ENCODE results near the gene ST6GAL1.

The ST6GAL1 gene

GRCh38 chr3:187066228-187066995, 136.1 kb downstream of the ST6GAL1 start:
- no peak overlapping the region for H2BK120ac ChIP-seq (ENCODE audit: low read depth, low read length)
- WGBS, result 71% methylated on average over 5 of the region's 7 CpGs
- H3K36me3 ChIP-seq (ENCODE audit: control insufficient read depth in 1 of 2, insufficient read depth in 2 of 2, low read depth in 1 of 2, low read length in 2 of 2), result no peaks in the 10 kb centered on the region
- peak; percentile 38 for DNase-seq
- no peak overlapping the region for H2BK12ac ChIP-seq (ENCODE audit: low read length in 2 of 2)
- H2AK5ac ChIP-seq (ENCODE audit: low read length, severe bottlenecking), result no peak overlapping the region
- no peak overlapping the region for H2AFZ ChIP-seq (ENCODE audit: low read depth, low read length)
- H3K14ac ChIP-seq (ENCODE audit: low read length in 2 of 2), result no peak overlapping the region
- no peak overlapping the region for H3K9ac ChIP-seq (ENCODE audit: low read length)
- no peak overlapping the region for H2BK5ac ChIP-seq (ENCODE audit: low read depth, low read length, poor library complexity, severe bottlenecking)
- H3K27ac ChIP-seq (ENCODE audit: low read length, poor library complexity, severe bottlenecking), result no peak overlapping the region
- no peak overlapping the region for H4K8ac ChIP-seq (ENCODE audit: low read length)
- H3K4me3 ChIP-seq (ENCODE audit: insufficient read depth in 1 of 2, low read depth in 1 of 2, low read length in 2 of 2), result no peak overlapping the region
- peaks cover 4% of the 10 kb centered on the region for H3K79me1 ChIP-seq (replicated peaks; ENCODE audit: low read length, poor library complexity, severe bottlenecking)
- no peak overlapping the region for H2BK15ac ChIP-seq (ENCODE audit: low read depth, poor library complexity, severe bottlenecking)
- no peak overlapping the region for H3K4ac ChIP-seq (ENCODE audit: low read depth in 1 of 2, low read length in 2 of 2)
- no peak overlapping the region for H3K18ac ChIP-seq (ENCODE audit: low read depth in 1 of 2, low read length in 2 of 2)
- no peaks in the 10 kb centered on the region for H3K27me3 ChIP-seq (ENCODE audit: control insufficient read depth in 1 of 2, insufficient read depth in 1 of 2, low read length in 2 of 2)
- H4K91ac ChIP-seq (ENCODE audit: low read length), result no peak overlapping the region
- H3K9me3 ChIP-seq (ENCODE audit: control insufficient read depth, low read length), result peaks cover 6% of the 10 kb centered on the region
- H3K4me1 ChIP-seq (ENCODE audit: control insufficient read depth, insufficient read depth, low read depth, low read length), result peaks cover 5% of the 10 kb centered on the region
- H3K23ac ChIP-seq (ENCODE audit: low read length in 2 of 2), result no peak overlapping the region
- no peak overlapping the region for H3K4me2 ChIP-seq (ENCODE audit: low read length, poor library complexity, severe bottlenecking)

DNA sequence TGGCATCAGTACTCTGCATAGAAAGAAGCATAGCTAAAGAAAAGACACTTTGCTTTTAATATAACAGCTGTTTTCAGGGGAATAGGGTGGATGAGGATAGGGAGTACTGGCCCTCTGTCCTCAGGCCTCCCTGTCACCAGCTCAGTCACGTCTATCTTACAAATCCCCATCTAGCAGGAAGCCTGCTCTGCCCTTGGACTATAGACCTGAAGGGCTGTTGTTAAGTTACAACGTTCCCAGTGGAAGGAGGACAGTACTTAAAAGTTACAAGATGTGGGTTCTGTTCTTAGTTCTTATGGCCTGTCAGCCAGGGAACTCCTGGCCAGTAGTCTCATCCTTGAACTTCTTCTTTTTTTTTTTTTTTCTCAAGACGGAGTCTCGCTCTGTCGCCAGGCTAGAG, 138.5 kb downstream of the ST6GAL1 start:
- no peak overlapping the region for H2AFZ ChIP-seq (ENCODE audit: low read depth, low read length)
- no peak overlapping the region for H3K18ac ChIP-seq (ENCODE audit: low read depth in 1 of 2, low read length in 2 of 2)
- H3K9ac ChIP-seq (ENCODE audit: low read length), result no peak overlapping the region
- no peak overlapping the region for H3K4ac ChIP-seq (ENCODE audit: low read depth in 1 of 2, low read length in 2 of 2)
- no peak overlapping the region for H3K23ac ChIP-seq (ENCODE audit: low read length in 2 of 2)
- H2BK15ac ChIP-seq (ENCODE audit: low read depth, poor library complexity, severe bottlenecking), result no peak overlapping the region
- H3K4me2 ChIP-seq (ENCODE audit: low read length, poor library complexity, severe bottlenecking), result no peak overlapping the region
- H2BK12ac ChIP-seq (ENCODE audit: low read length in 2 of 2), result no peak overlapping the region
- H3K9me3 ChIP-seq (ENCODE audit: control insufficient read depth, low read length), result peaks cover 6% of the 10 kb centered on the region
- H4K8ac ChIP-seq (ENCODE audit: low read length), result no peak overlapping the region
- no peak overlapping the region for H4K91ac ChIP-seq (ENCODE audit: low read length)
- H3K27me3 ChIP-seq (ENCODE audit: control insufficient read depth in 1 of 2, insufficient read depth in 1 of 2, low read length in 2 of 2), result no peaks in the 10 kb centered on the region
- H3K36me3 ChIP-seq (ENCODE audit: control insufficient read depth in 1 of 2, insufficient read depth in 2 of 2, low read depth in 1 of 2, low read length in 2 of 2), result peaks cover 0 to 6% of the 10 kb centered on the region in 2 experiments
- peaks cover 1% of the 10 kb centered on the region for H3K4me1 ChIP-seq (ENCODE audit: control insufficient read depth, insufficient read depth, low read depth, low read length)
- H3K14ac ChIP-seq (ENCODE audit: low read length in 2 of 2), result no peak overlapping the region
- WGBS, result 94% methylated on average over 4 of the region's 5 CpGs
- no peak for DNase-seq
- no peak overlapping the region for H3K4me3 ChIP-seq (ENCODE audit: insufficient read depth in 1 of 2, low read depth in 1 of 2, low read length in 2 of 2)
- no peak overlapping the region for H2BK5ac ChIP-seq (ENCODE audit: low read depth, low read length, poor library complexity, severe bottlenecking)
- H3K27ac ChIP-seq (ENCODE audit: low read length, poor library complexity, severe bottlenecking), result no peak overlapping the region
- peaks cover 4% of the 10 kb centered on the region for H3K79me1 ChIP-seq (replicated peaks; ENCODE audit: low read length, poor library complexity, severe bottlenecking)
- H2BK120ac ChIP-seq (ENCODE audit: low read depth, low read length), result no peak overlapping the region
- H2AK5ac ChIP-seq (ENCODE audit: low read length, severe bottlenecking), result no peak overlapping the region

DNA sequence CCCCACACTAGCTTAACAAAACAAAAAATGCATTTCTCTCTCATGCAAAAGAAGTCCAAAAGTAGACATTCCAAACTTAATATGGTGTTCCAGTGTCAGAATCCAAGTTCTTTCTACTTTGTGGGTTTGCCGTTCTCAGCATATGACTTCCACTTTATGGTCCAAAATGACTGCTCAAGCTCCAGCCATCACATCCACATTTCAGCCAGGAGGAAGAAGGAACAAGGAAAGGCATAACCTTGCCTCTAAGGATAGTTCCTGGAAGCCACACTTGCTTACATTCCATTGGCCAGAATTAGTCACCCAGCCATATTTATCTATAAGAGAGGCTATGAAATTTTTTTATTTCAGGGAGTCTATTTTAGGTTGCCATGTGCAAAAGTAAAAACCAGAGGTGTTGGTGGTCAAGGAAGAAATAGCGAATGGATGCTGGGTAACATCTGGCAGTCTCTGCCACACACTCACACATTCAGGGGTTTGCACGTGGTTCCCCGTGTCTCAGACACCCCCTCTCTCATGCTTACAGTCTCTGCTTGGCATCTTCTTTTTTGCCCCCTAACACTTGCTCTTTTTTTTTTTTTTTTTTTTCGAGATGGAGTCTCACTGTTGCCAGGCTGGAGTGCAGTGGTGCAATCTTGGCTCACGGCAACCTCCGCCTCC, 139.7 kb downstream of the ST6GAL1 start:
- no peak overlapping the region for H3K18ac ChIP-seq (ENCODE audit: low read depth in 1 of 2, low read length in 2 of 2)
- no peak for DNase-seq
- H2BK15ac ChIP-seq (ENCODE audit: low read depth, poor library complexity, severe bottlenecking), result no peak overlapping the region
- no peak overlapping the region for H3K4me2 ChIP-seq (ENCODE audit: low read length, poor library complexity, severe bottlenecking)
- no peak overlapping the region for H3K14ac ChIP-seq (ENCODE audit: low read length in 2 of 2)
- H3K23ac ChIP-seq (ENCODE audit: low read length in 2 of 2), result no peak overlapping the region
- H3K4me1 ChIP-seq (ENCODE audit: control insufficient read depth, insufficient read depth, low read depth, low read length), result peaks cover 1% of the 10 kb centered on the region
- H3K4ac ChIP-seq (ENCODE audit: low read depth in 1 of 2, low read length in 2 of 2), result no peak overlapping the region
- H3K9me3 ChIP-seq (ENCODE audit: control insufficient read depth, low read length), result peaks cover 6% of the 10 kb centered on the region
- no peak overlapping the region for H2AK5ac ChIP-seq (ENCODE audit: low read length, severe bottlenecking)
- no peak overlapping the region for H4K8ac ChIP-seq (ENCODE audit: low read length)
- no peak overlapping the region for H2BK5ac ChIP-seq (ENCODE audit: low read depth, low read length, poor library complexity, severe bottlenecking)
- no peaks in the 10 kb centered on the region for H3K79me1 ChIP-seq (replicated peaks; ENCODE audit: low read length, poor library complexity, severe bottlenecking)
- H3K4me3 ChIP-seq (ENCODE audit: insufficient read depth in 1 of 2, low read depth in 1 of 2, low read length in 2 of 2), result no peak overlapping the region
- H2AFZ ChIP-seq (ENCODE audit: low read depth, low read length), result no peak overlapping the region
- no peak overlapping the region for H3K9ac ChIP-seq (ENCODE audit: low read length)
- H3K27me3 ChIP-seq (ENCODE audit: control insufficient read depth in 1 of 2, insufficient read depth in 1 of 2, low read length in 2 of 2), result no peaks in the 10 kb centered on the region
- WGBS, result 99% methylated on average over 6 of the region's 7 CpGs
- H3K27ac ChIP-seq (ENCODE audit: low read length, poor library complexity, severe bottlenecking), result no peak overlapping the region
- H2BK120ac ChIP-seq (ENCODE audit: low read depth, low read length), result no peak overlapping the region
- no peak overlapping the region for H4K91ac ChIP-seq (ENCODE audit: low read length)
- no peak overlapping the region for H2BK12ac ChIP-seq (ENCODE audit: low read length in 2 of 2)
- peaks cover 0 to 6% of the 10 kb centered on the region in 2 experiments for H3K36me3 ChIP-seq (ENCODE audit: control insufficient read depth in 1 of 2, insufficient read depth in 2 of 2, low read depth in 1 of 2, low read length in 2 of 2)

DNA sequence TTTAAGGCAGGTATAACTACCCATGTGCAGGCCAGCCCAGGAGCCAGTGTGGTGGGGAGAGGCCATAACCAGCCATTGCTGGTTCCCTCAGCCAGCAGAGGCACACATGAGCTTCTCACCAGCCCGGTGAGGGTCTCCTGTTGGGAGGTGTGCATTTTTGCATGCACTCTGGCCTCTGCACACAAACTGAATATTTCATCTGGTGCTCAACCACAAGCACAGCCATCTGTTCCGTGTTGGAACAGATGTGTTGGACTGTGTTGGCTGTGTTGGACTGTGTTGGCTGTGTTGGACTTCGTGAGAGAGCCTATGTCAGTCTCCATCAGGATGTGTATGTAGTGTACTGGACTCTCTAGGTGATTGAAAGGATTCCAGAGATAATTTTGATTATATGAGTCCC, 141.8 kb downstream of the ST6GAL1 start:
- H3K79me1 ChIP-seq (replicated peaks; ENCODE audit: low read length, poor library complexity, severe bottlenecking), result no peaks in the 10 kb centered on the region
- H3K4me1 ChIP-seq (ENCODE audit: control insufficient read depth, insufficient read depth, low read depth, low read length), result no peaks in the 10 kb centered on the region
- peaks cover 0 to 23% of the 10 kb centered on the region in 2 experiments for H3K36me3 ChIP-seq (ENCODE audit: control insufficient read depth in 1 of 2, insufficient read depth in 2 of 2, low read depth in 1 of 2, low read length in 2 of 2)
- H2AK5ac ChIP-seq (ENCODE audit: low read length, severe bottlenecking), result no peak overlapping the region
- DNase-seq, result no peak
- no peak overlapping the region for H3K14ac ChIP-seq (ENCODE audit: low read length in 2 of 2)
- H3K18ac ChIP-seq (ENCODE audit: low read depth in 1 of 2, low read length in 2 of 2), result no peak overlapping the region
- no peak overlapping the region for H2BK12ac ChIP-seq (ENCODE audit: low read length in 2 of 2)
- peaks cover 6% of the 10 kb centered on the region for H3K9me3 ChIP-seq (ENCODE audit: control insufficient read depth, low read length)
- 90% methylated on average over 3 of the region's 3 CpGs for WGBS
- H4K8ac ChIP-seq (ENCODE audit: low read length), result no peak overlapping the region
- no peak overlapping the region for H4K91ac ChIP-seq (ENCODE audit: low read length)
- H3K4ac ChIP-seq (ENCODE audit: low read depth in 1 of 2, low read length in 2 of 2), result no peak overlapping the region
- no peak overlapping the region for H2AFZ ChIP-seq (ENCODE audit: low read depth, low read length)
- no peak overlapping the region for H3K9ac ChIP-seq (ENCODE audit: low read length)
- H3K4me3 ChIP-seq (ENCODE audit: insufficient read depth in 1 of 2, low read depth in 1 of 2, low read length in 2 of 2), result no peak overlapping the region
- H3K4me2 ChIP-seq (ENCODE audit: low read length, poor library complexity, severe bottlenecking), result no peak overlapping the region
- H3K27me3 ChIP-seq (ENCODE audit: control insufficient read depth in 1 of 2, insufficient read depth in 1 of 2, low read length in 2 of 2), result no peaks in the 10 kb centered on the region
- H3K27ac ChIP-seq (ENCODE audit: low read length, poor library complexity, severe bottlenecking), result no peak overlapping the region
- no peak overlapping the region for H2BK120ac ChIP-seq (ENCODE audit: low read depth, low read length)
- H2BK5ac ChIP-seq (ENCODE audit: low read depth, low read length, poor library complexity, severe bottlenecking), result no peak overlapping the region
- no peak overlapping the region for H3K23ac ChIP-seq (ENCODE audit: low read length in 2 of 2)
- H2BK15ac ChIP-seq (ENCODE audit: low read depth, poor library complexity, severe bottlenecking), result no peak overlapping the region
